Pons (tissue), 1 donor: Measurements from ENCODE around the gene BABAM2.

Source experiments
- DNase-seq: peaks from one replicate; pipeline ENCODE4 v3.0.0-alpha.2; 2016; ENCODE audit warnings: low spot score

Gene BABAM2

GRCh38 chr2:28209261-28209691, 318.7 kb downstream of the BABAM2 start:
- no peak for DNase-seq

- no peak for DNase-seq
Observed at GRCh38 chr2:28209864-28210263, 319.3 kb downstream of the BABAM2 start.

GRCh38 chr2:28210535-28210934, 320.0 kb downstream of the BABAM2 start:
- no peak for DNase-seq

- no peak for DNase-seq
Observed at GRCh38 chr2:28216331-28216730, 325.8 kb downstream of the BABAM2 start.

- no peak for DNase-seq
Observed at GRCh38 chr2:28217042-28217740, 326.7 kb downstream of the BABAM2 start.

- DNase-seq: no peak
Observed at GRCh38 chr2:28219138-28219537, 328.6 kb downstream of the BABAM2 start.

- no peak for DNase-seq
Observed at GRCh38 chr2:28219758-28220368, 329.3 kb downstream of the BABAM2 start.

GRCh38 chr2:28224648-28225472, 334.3 kb downstream of the BABAM2 start:
- DNase-seq: no peak

GRCh38 chr2:28225473-28226080, 335.0 kb downstream of the BABAM2 start:
- no peak for DNase-seq

- DNase-seq: no peak
Observed at GRCh38 chr2:28226558-28226957, 336.0 kb downstream of the BABAM2 start.

GRCh38 chr2:28227498-28227897, 337.0 kb downstream of the BABAM2 start:
- no peak for DNase-seq

- no peak for DNase-seq
Observed at GRCh38 chr2:28228434-28228995, 338.0 kb downstream of the BABAM2 start.

- no peak for DNase-seq
Observed at GRCh38 chr2:28231110-28231631, 340.6 kb downstream of the BABAM2 start.

GRCh38 chr2:28232295-28232694, 341.8 kb downstream of the BABAM2 start:
- DNase-seq: no peak

GRCh38 chr2:28233164-28233676, 342.7 kb downstream of the BABAM2 start:
- no peak for DNase-seq

GRCh38 chr2:28234807-28235206, 344.3 kb downstream of the BABAM2 start:
- DNase-seq: no peak

GRCh38 chr2:28239207-28239606, 348.7 kb downstream of the BABAM2 start:
- DNase-seq: no peak

GRCh38 chr2:28240937-28241336, 350.4 kb downstream of the BABAM2 start:
- no peak for DNase-seq

- no peak for DNase-seq
Observed at GRCh38 chr2:28247290-28247689, 356.8 kb downstream of the BABAM2 start.

- DNase-seq: no peak
Observed at GRCh38 chr2:28247734-28248133, 357.2 kb downstream of the BABAM2 start.

- DNase-seq: no peak
Observed at GRCh38 chr2:28248511-28248910, 358.0 kb downstream of the BABAM2 start.

- DNase-seq: no peak
Observed at GRCh38 chr2:28250006-28250405, 359.5 kb downstream of the BABAM2 start.
